T-helper 1 cell treated with Interleukin-12 subunit alpha and Interleukin-12 subunit beta and Interleukin-4 antibody, amounts not matched to agents 30 μg/mL and 1 μg/mL, for 36 hours (primary cell): ENCODE data around the gene RARS1.

ENCODE experiments used
- H3K27ac Mint-ChIP-seq: one replicate; pipeline ENCODE4 v1.8.0; 2021; ENCODE audit warnings: mild to moderate bottlenecking, mixed read lengths
- H3K27me3 Mint-ChIP-seq: one replicate; pipeline ENCODE4 v1.8.0; 2021; ENCODE audit warnings: low read depth, mixed read lengths
- H3K36me3 Mint-ChIP-seq: one replicate; pipeline ENCODE4 v1.8.0; 2021; ENCODE audit warnings: low read depth, mixed read lengths
- H3K4me1 Mint-ChIP-seq: one replicate; pipeline ENCODE4 v1.8.0; 2021; ENCODE audit warnings: low read depth, mixed read lengths
- H3K4me3 Mint-ChIP-seq: one replicate; pipeline ENCODE4 v1.8.0; 2021; ENCODE audit warnings: mild to moderate bottlenecking, moderate library complexity, mixed read lengths
- H3K9me3 Mint-ChIP-seq: one replicate; pipeline ENCODE4 v1.8.0; 2021; ENCODE audit warnings: mixed read lengths

Gene RARS1

GRCh38 chr5:168468836-168469235 is 17.4 kb upstream of the RARS1 start:
- H3K27ac Mint-ChIP-seq = no peak overlapping the region
- peaks cover 6% of the 10 kb centered on the region for H3K4me1 Mint-ChIP-seq
- H3K27me3 Mint-ChIP-seq = no peaks in the 10 kb centered on the region
- no peaks in the 10 kb centered on the region for H3K9me3 Mint-ChIP-seq
- no peak overlapping the region for H3K4me3 Mint-ChIP-seq
- no peaks in the 10 kb centered on the region for H3K36me3 Mint-ChIP-seq

DNA sequence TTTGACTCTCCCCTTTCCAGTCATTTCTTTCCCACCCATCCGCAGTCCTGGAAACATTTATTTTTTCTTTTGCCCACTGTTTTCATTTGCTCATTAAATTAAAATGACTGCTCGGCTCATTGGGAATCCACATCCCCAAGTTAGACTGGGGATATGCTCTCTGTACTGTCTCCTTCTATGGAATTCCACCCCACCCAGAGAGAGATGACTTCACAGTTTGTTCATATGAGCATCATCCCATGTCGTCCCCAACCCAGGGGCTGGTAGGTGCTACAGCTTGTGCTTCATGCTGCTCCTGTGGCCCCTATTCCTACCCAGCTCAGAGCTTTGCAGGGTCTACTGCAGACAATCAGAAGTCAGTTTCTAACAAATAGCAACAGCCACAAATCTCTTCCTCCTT is 16.5 kb upstream of the RARS1 start:
- no peak overlapping the region for H3K27ac Mint-ChIP-seq
- H3K36me3 Mint-ChIP-seq = no peaks in the 10 kb centered on the region
- H3K4me3 Mint-ChIP-seq = no peak overlapping the region
- no peaks in the 10 kb centered on the region for H3K27me3 Mint-ChIP-seq
- no peaks in the 10 kb centered on the region for H3K4me1 Mint-ChIP-seq
- H3K9me3 Mint-ChIP-seq = no peaks in the 10 kb centered on the region

GRCh38 chr5:168471785-168472184 is 14.5 kb upstream of the RARS1 start:
- Mint-ChIP-seq H3K27me3 (no peaks in the 10 kb centered on the region), H3K36me3 (no peaks in the 10 kb centered on the region), H3K9me3 (no peaks in the 10 kb centered on the region), H3K27ac (no peak overlapping the region), H3K4me3 (no peak overlapping the region), H3K4me1 (no peaks in the 10 kb centered on the region)

GRCh38 chr5:168472329-168472728 is 13.9 kb upstream of the RARS1 start:
- H3K4me3 Mint-ChIP-seq = no peak overlapping the region
- no peak overlapping the region for H3K27ac Mint-ChIP-seq
- no peaks in the 10 kb centered on the region for H3K36me3 Mint-ChIP-seq
- H3K9me3 Mint-ChIP-seq = no peaks in the 10 kb centered on the region
- peaks cover 2% of the 10 kb centered on the region for H3K4me1 Mint-ChIP-seq
- H3K27me3 Mint-ChIP-seq = peaks cover 5% of the 10 kb centered on the region

DNA sequence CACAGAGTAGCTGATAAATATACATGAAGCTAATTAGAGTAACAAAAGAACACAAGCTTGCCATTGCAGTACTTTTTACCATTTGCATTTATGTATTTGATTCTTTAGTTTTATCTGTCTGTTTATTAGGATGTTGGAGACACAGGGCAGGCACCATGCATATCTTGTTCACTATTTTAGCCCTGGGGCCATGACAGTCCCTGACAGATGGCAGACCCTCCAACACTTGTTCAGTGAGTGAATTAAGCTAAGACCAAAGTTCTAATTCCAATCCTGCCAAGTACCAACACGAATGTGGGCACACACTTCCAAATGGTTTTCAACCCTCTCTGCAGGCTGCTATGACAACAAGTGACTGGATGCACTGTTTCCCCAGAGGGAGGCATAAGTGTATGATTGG is 12.0 kb upstream of the RARS1 start:
- Mint-ChIP-seq H3K27ac (no peak overlapping the region), H3K9me3 (no peaks in the 10 kb centered on the region), H3K27me3 (peaks cover 7% of the 10 kb centered on the region), H3K4me1 (peaks cover 4% of the 10 kb centered on the region), H3K36me3 (no peaks in the 10 kb centered on the region), H3K4me3 (no peak overlapping the region)

- H3K4me3 Mint-ChIP-seq = no peak overlapping the region
- H3K4me1 Mint-ChIP-seq = peaks cover 11% of the 10 kb centered on the region
- no peak overlapping the region for H3K27ac Mint-ChIP-seq
- H3K27me3 Mint-ChIP-seq = peaks cover 7% of the 10 kb centered on the region
- H3K36me3 Mint-ChIP-seq = no peaks in the 10 kb centered on the region
- no peaks in the 10 kb centered on the region for H3K9me3 Mint-ChIP-seq
Measured at GRCh38 chr5:168477060-168477459, 9.2 kb upstream of the RARS1 start.

DNA sequence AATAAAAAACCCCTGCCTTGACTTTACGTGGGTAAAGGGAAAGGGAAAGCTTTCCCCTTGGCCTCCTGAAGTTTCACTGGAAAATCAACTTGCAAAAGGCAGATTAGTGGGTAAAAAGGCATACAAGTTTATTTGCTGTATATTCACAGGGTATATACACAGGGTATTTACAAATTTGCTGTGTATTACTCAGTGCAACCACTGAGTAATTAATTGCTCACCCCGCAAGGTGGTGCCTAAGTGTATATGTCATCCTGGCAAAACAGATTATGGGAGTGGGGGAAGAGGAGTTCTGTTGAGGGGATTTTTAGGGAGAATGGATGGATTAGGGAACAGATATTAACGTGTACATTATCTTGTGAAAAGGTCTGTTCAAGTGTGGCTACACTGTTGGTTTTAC is 7.1 kb upstream of the RARS1 start:
- Mint-ChIP-seq H3K4me1 (peaks cover 14% of the 10 kb centered on the region), H3K27ac (no peak overlapping the region), H3K27me3 (peaks cover 7% of the 10 kb centered on the region), H3K9me3 (no peaks in the 10 kb centered on the region), H3K36me3 (no peaks in the 10 kb centered on the region), H3K4me3 (no peak overlapping the region)

- peaks cover 7% of the 10 kb centered on the region for H3K27me3 Mint-ChIP-seq
- no peaks in the 10 kb centered on the region for H3K36me3 Mint-ChIP-seq
- H3K27ac Mint-ChIP-seq = no peak overlapping the region
- H3K4me3 Mint-ChIP-seq = no peak overlapping the region
- no peaks in the 10 kb centered on the region for H3K9me3 Mint-ChIP-seq
- H3K4me1 Mint-ChIP-seq = peaks cover 20% of the 10 kb centered on the region
Measured at GRCh38 chr5:168480601-168481000, 5.7 kb upstream of the RARS1 start.

- Mint-ChIP-seq H3K4me1 (peaks cover 27% of the 10 kb centered on the region), H3K27me3 (peaks cover 7% of the 10 kb centered on the region), H3K36me3 (peaks cover 1% of the 10 kb centered on the region), H3K27ac (no peak overlapping the region), H3K9me3 (no peaks in the 10 kb centered on the region), H3K4me3 (no peak overlapping the region)
Measured at GRCh38 chr5:168481330-168481788, 4.9 kb upstream of the RARS1 start.

- H3K4me1 Mint-ChIP-seq = peaks cover 30% of the 10 kb centered on the region
- H3K4me3 Mint-ChIP-seq = no peak overlapping the region
- no peaks in the 10 kb centered on the region for H3K9me3 Mint-ChIP-seq
- H3K27me3 Mint-ChIP-seq = peaks cover 2% of the 10 kb centered on the region
- H3K27ac Mint-ChIP-seq = no peak overlapping the region
- H3K36me3 Mint-ChIP-seq = peaks cover 3% of the 10 kb centered on the region
Measured at GRCh38 chr5:168482361-168482760, 3.9 kb upstream of the RARS1 start.

- Mint-ChIP-seq H3K27me3 (no peaks in the 10 kb centered on the region), H3K36me3 (peaks cover 35% of the 10 kb centered on the region), H3K27ac (no peak overlapping the region), H3K4me3 (no peak overlapping the region), H3K9me3 (no peaks in the 10 kb centered on the region), H3K4me1 (peaks cover 24% of the 10 kb centered on the region)
Measured at GRCh38 chr5:168489059-168489458, 2.8 kb downstream of the RARS1 start.

GRCh38 chr5:168494057-168494555 is 7.8 kb downstream of the RARS1 start:
- Mint-ChIP-seq H3K4me1 (peaks cover 2% of the 10 kb centered on the region), H3K36me3 (peaks cover 48% of the 10 kb centered on the region), H3K4me3 (no peak overlapping the region), H3K27me3 (no peaks in the 10 kb centered on the region), H3K27ac (no peak overlapping the region), H3K9me3 (no peaks in the 10 kb centered on the region)

- no peaks in the 10 kb centered on the region for H3K9me3 Mint-ChIP-seq
- peaks cover 21% of the 10 kb centered on the region for H3K36me3 Mint-ChIP-seq
- H3K4me3 Mint-ChIP-seq = no peak overlapping the region
- no peaks in the 10 kb centered on the region for H3K27me3 Mint-ChIP-seq
- no peak overlapping the region for H3K27ac Mint-ChIP-seq
- no peaks in the 10 kb centered on the region for H3K4me1 Mint-ChIP-seq
Measured at GRCh38 chr5:168502563-168503237, 16.4 kb downstream of the RARS1 start.

DNA sequence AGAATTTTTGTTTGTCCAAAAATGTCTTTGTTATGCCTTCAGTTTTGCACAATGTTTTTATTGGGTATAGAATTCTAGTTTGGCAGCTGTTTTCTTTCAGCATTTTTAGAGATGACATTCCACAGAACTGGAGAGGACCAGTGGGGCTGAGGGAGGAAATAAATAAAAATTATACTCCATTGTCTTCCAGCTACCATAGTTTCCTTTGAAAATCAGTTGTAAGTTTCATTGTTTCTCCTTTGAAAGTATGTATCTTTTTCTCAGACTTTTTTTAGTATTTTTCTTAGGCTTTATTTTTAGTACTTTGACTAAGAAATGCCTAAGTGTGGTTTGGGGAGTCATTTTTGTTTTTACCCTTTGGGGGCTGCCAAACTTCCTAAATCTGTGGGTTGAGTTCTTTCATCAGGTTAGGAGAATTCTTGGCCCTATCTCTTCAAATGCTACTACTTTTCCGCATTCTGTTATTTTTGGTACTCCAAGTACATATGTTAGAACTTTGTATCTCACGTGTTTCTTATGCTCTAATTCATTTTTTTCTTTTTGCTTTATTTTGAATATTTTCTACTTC is 27.7 kb downstream of the RARS1 start:
- Mint-ChIP-seq H3K4me3 (no peak overlapping the region), H3K27me3 (no peaks in the 10 kb centered on the region), H3K4me1 (peaks cover 1% of the 10 kb centered on the region), H3K27ac (no peak overlapping the region), H3K36me3 (peaks cover 73% of the 10 kb centered on the region), H3K9me3 (peaks cover 10% of the 10 kb centered on the region)

- H3K9me3 Mint-ChIP-seq = no peaks in the 10 kb centered on the region
- peaks cover 4% of the 10 kb centered on the region for H3K4me1 Mint-ChIP-seq
- peaks cover 27% of the 10 kb centered on the region for H3K27me3 Mint-ChIP-seq
- peaks cover 2% of the 10 kb centered on the region for H3K36me3 Mint-ChIP-seq
- no peak overlapping the region for H3K4me3 Mint-ChIP-seq
- H3K27ac Mint-ChIP-seq = no peak overlapping the region
Measured at GRCh38 chr5:168525856-168526255, 39.6 kb downstream of the RARS1 start.
